GM12801 (cell line): ENCODE results near the gene IFT81.

ENCODE experiments used
- TF ChIP-seq, protein P1 (sequence below): IDR thresholded peaks from one replicate; pipeline ENCODE4 v1.5.1; 2011; ENCODE audit warnings: control low read depth; ENCODE audit not compliant: insufficient read length; ENCODE audit errors: extremely low read depth

Gene IFT81

GRCh38 chr12:110104188-110105094 lies 19.7 kb upstream of the IFT81 start:
- TF ChIP-seq, protein P1, sequence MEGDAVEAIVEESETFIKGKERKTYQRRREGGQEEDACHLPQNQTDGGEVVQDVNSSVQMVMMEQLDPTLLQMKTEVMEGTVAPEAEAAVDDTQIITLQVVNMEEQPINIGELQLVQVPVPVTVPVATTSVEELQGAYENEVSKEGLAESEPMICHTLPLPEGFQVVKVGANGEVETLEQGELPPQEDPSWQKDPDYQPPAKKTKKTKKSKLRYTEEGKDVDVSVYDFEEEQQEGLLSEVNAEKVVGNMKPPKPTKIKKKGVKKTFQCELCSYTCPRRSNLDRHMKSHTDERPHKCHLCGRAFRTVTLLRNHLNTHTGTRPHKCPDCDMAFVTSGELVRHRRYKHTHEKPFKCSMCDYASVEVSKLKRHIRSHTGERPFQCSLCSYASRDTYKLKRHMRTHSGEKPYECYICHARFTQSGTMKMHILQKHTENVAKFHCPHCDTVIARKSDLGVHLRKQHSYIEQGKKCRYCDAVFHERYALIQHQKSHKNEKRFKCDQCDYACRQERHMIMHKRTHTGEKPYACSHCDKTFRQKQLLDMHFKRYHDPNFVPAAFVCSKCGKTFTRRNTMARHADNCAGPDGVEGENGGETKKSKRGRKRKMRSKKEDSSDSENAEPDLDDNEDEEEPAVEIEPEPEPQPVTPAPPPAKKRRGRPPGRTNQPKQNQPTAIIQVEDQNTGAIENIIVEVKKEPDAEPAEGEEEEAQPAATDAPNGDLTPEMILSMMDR: no peak

GRCh38 chr12:110105159-110105558 lies 19.0 kb upstream of the IFT81 start:
- TF ChIP-seq, protein P1: no peak

GRCh38 chr12:110105986-110106385 lies 18.2 kb upstream of the IFT81 start:
- TF ChIP-seq, protein P1: no peak

- TF ChIP-seq, protein P1: no peak
These were observed 16.5 kb upstream of the IFT81 start for GRCh38 chr12:110107369-110108281.

- TF ChIP-seq, protein P1: no peak
These were observed 15.7 kb upstream of the IFT81 start for GRCh38 chr12:110108309-110109036.

- TF ChIP-seq, protein P1: no peak
These were observed 14.9 kb upstream of the IFT81 start for GRCh38 chr12:110109037-110109836.
